GM21447 (cell line): ENCODE measurements around the gene PPP2R2D.
"Not testable (repeated sequence)": the region's sequence is repeated elsewhere in the genome, so short reads cannot be mapped to it uniquely, and the experiment has no call there.

ENCODE experiments used
- ATAC-seq: cut with Tn5 transposase; IDR thresholded peaks from one replicate; pipeline ENCODE4 v1.9.1; 2021; ENCODE audit not compliant: unreplicated experiment

PPP2R2D gene

GRCh38 chr10:131973160-131973951, 72.5 kb downstream of the PPP2R2D start:
- no peak for ATAC-seq

DNA sequence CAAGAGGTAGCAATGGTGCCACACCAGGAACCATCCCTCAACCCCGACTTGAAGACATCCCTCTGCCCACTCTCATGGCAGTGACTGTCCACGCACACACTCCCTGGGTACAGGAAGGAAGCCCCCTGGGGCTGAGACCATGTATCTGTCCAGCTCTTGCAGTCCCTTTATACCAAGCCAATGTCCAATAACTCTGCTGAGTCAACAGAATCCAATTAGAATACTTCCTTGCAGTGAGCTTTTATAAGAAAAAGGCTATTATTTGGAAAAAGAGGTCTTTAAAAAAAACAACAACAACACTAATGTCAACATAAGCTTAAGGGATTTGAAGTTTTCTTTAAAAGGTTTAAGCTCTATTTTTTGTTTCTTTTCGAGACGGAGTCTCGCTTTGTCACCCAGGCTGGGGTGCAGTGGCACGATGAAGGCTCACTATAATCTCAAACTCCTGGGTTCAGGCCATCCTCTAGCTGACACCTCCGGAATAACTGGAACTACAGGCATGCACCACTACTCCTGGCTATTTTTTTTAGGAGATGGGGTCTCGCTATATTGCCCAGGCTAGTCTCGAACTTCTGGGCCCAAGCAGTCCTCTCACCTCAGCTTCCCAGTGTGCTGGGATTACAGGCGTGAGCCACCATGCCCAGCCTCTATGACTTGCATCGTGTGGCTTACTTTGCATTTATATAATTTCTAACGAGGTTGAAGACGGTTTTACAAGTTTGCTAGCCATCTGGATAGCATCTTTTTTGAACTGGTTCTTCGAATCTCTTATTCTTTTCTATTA, 73.4 kb downstream of the PPP2R2D start:
- ATAC-seq, result no peak

- no peak for ATAC-seq
Observed at GRCh38 chr10:131975003-131975402, 74.2 kb downstream of the PPP2R2D start.

DNA sequence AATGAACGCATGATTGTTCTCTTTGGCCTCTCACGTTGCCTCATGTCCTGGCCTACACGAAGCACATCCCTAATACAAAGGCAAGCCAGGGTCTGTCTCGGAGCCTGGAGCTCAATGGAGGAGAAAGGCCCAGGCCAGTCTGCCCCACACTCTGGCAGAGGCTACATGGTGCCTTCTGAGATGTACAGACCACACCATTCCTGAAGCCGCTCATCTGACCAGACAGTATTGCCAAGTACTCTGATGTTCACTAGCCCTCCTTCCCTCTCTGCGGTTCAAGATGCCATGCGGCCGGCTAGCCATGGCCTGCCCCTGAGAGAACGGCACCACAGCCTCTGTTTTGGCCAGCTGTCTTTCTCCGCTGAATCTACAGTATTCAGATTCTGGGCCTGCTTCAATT, 75.0 kb downstream of the PPP2R2D start:
- no peak for ATAC-seq

- ATAC-seq, result no peak
Observed at GRCh38 chr10:131977323-131978096, 76.7 kb downstream of the PPP2R2D start.

DNA sequence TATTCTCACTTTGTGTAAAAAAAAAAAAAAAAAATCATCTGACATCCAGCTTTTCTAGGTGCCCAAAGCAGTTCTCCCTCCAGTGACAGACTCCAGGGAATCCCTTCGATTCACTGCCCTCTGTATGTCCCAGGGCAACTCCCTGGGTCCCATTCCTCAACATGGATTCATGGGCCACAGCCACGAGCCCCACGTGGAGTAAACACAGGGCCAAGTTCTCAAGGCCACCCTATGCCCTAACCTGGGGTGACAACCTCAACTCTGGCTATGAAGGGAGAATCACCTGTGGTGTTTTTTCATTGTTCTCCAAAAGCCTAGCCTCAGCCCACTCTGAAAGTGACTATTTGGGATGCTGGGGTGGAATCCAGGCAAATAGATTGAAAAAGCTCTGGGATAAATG, 77.6 kb downstream of the PPP2R2D start:
- ATAC-seq, result no peak

DNA sequence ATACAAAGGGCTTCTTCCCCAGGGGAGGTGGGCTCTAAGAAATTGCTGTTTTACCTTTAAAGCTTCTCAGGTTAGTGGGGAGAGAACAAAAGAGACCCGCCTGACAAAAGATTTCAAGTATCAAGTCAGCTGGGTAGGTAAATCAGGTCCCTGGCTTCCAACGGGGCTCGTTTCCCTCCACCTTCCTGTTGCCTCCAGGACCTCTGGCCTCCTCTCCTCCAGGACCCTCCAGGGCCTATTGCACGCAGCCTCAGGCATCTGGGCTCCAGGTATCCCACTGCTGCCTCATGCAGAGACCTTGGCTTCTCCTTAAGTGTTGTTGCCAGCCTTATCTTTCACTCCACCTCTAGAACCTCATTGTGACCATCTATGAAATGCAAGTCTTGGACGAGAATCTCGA, 78.0 kb downstream of the PPP2R2D start:
- no peak for ATAC-seq

GRCh38 chr10:131979336-131979735, 78.5 kb downstream of the PPP2R2D start:
- ATAC-seq, result no peak

- no peak for ATAC-seq
Observed at GRCh38 chr10:131979821-131980270, 79.0 kb downstream of the PPP2R2D start.

DNA sequence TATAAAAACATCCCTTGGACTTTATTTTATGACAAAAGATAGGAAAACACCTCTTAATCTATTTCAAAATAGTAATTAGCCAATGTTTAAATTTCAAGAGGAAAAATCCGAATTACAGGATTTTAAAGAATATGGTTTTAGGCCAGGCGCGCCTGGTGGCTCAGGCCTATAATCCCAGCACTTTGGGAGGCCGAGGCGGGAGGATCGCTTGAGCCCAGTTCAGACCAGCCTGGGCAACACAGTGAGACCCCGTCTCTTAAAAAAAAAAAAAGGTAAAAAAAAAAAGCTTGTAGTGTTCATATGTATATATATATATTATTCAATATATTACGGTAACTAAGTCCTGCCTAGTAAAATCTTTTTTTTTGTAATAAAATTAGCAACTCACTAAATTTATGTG, 79.5 kb downstream of the PPP2R2D start:
- ATAC-seq, result no peak

DNA sequence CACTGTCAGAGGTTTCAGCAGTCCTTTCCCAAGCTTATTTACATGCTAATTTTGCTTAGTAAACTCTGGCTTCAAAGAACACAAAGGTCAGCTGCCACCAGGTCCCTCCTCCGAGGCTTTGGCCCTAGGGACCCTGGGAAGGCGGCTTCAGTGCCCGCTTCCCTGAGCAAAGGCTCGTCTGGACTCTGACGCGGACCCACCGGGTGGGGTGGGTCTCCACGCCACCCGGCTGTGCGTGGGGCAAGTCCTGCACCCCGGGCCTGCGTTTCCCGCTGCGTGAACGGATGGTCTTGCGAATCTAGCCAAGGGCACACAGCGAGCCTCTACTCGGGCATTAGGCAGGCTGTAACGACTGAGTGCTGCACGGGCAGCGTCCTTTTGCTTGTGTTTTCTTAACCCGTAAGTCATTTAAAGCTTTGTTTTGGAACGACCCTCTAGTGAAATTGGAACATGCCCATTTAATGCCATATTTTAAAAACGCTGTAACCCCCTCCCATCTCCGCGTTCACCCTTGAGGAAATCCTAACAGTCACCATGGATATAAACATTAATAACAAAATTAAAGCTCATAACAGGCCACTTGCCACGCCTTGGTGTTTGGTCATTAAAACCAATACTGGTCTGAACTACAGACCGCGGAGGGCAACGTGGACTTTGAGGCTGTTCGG, 80.1 kb downstream of the PPP2R2D start:
- no peak for ATAC-seq

DNA sequence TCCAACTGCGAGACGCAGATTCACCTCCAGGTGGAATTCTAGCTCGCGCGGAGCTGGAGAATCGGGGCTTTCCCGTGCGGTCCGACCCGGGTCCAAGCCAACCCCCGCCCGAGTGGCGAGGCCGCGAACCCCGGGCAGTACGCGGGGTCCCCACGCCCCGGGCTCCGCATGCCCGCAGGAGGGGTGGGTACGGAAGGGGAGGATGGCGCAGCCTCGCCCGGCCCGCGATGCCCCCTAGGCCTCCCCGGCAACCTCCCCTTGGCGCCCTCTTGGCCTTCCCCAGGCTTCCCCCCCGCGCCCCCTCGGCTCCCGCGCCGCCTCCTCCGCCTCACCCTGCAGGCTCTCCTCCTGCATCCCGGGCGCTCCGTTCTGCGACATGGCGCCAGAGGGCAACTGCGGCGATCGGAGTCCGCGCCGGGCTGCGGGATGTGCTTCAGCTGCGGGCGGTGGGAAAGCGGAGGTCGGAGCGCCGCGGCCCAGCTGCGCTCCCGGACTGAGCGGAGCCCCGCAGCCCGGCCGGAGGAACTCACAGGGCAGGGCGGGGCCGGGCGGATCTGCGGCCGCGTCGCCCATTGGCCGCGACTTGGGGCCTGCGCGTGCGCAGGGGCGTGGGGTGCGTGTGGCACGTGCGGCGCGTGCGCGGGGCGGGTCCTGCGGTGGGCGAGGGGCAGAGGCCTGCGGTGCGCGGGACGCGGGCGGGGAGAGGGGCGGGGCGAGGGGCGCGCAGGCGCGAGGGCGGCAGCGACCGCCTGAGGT, 80.8 kb downstream of the PPP2R2D start, which contains the start of gene BNIP3:
TSS of gene BNIP3 (minus strand) at position 495 of the 756 bp plus-strand sequence. CDS start at position 378, 117 bp downstream.
- peak; percentile 77 for ATAC-seq

- peak; percentile 24 for ATAC-seq
Observed at GRCh38 chr10:131982185-131982756, 81.5 kb downstream of the PPP2R2D start.

GRCh38 chr10:131982796-131983195, 82.0 kb downstream of the PPP2R2D start:
- no peak for ATAC-seq

GRCh38 chr10:131983780-131984179, 83.0 kb downstream of the PPP2R2D start:
- ATAC-seq, result no peak

DNA sequence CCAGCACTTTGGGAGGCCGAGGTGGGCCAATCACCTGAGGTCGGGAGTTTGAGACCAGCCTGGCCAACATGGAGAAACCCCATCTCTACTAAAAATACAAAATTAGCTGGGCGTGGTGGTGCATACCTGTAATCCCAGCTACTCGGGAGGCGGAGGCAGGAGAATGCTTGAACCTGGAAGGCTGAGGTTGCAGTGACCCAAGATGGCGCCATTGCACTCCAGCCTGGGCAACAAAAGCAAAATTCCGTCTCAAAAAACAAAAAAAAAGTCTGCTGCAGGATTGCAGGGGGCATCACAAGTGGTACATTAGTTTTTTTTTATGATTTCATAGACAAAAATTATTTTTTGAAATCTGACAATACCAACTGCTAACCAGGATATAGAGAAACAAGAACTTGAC, 86.0 kb downstream of the PPP2R2D start:
- ATAC-seq, result not testable (repeated sequence)

DNA sequence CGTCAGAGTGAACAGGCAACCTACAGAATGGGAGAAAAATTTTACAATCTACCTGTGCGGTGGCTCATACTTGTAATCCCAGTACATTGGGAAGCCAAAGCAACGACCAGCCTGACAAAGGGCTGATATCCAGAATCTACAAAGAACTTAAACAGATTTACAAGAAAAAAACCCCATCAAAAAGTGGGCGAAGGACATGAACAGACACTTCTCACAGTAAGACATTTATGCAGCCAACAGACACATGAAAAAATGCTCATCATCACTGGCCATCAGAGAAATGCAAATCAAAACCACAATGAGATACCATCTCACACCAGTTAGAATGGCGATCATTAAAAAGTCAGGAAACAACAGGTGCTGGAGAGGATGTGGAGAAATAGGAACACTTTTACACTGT, 86.5 kb downstream of the PPP2R2D start:
- not testable (repeated sequence) for ATAC-seq

DNA sequence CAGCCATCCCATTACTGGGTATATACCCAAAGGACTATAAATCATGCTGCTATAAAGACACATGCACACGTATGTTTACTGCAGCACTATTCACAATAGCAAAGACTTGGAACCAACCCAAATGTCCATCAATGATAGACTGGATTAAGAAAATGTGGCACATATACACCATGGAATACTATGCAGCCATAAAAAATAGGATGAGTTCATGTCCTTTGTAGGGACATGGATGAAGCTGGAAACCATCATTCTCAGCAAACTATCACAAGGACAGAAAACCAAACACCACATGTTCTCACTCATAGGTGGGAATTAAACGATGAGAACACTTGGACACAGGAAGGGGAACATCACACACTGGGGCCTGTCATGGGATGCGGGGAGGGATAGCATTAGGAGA, 87.0 kb downstream of the PPP2R2D start:
- not testable (repeated sequence) for ATAC-seq

DNA sequence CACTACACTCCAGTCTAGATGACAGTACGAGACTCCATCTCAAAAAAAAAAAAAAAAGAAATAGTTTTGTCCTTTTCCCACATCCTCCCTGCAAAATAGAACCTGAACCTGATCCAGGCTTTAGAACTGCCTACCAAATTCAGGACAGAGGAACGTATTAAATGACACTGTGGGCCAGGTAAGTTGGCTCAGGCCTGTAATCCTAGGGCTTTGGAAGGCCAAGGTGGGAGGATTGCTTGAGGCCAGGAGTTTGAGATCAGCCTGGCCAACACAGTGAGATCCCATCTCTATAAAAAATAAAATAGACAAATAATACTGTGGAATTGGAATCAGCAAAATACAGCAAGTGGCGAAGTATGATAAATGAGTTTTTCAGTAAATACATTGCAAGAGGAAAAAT, 90.9 kb downstream of the PPP2R2D start:
- ATAC-seq, result no peak

GRCh38 chr10:131993275-131993674, 92.5 kb downstream of the PPP2R2D start:
- no peak for ATAC-seq
